K562 (cell line): ENCODE measurements around the gene TXLNG. TPM values are rescaled to one million over a fixed set of nuclear protein-coding genes. Genes with fewer than 3 reads are reported as not detected.
A peak's percentile ranks its signal among the peaks of the same experiment; 100 is the strongest.

ENCODE experiments used
- ATF2 ChIP-seq: sonication (generic); formaldehyde crosslinking; IDR thresholded peaks from 2 replicates; pipeline ENCODE4 v1.8.1; 2022; ENCODE audit warnings: missing genetic modification reagents
- FOXP4 ChIP-seq: sonication (generic); formaldehyde crosslinking; IDR thresholded peaks from 2 replicates; pipeline ENCODE4 v1.8.0; 2022; ENCODE audit warnings: mild to moderate bottlenecking, missing genetic modification reagents, borderline replicate concordance
- HES1 ChIP-seq: fragments of 450-650 bp; IDR thresholded peaks from 2 replicates; pipeline ENCODE4 v1.6.1; 2016; ENCODE audit warnings: low read depth, mild to moderate bottlenecking, moderate library complexity
- KLF10 ChIP-seq: fragments of 250-450 bp; sonication (Bioruptor Pico); IDR thresholded peaks from 2 replicates; pipeline ENCODE4 v1.6.1; 2021; ENCODE audit warnings: matching md5 sums
- MBD1 ChIP-seq: fragments of 250-450 bp; sonication (Bioruptor Pico); IDR thresholded peaks from 2 replicates; pipeline ENCODE4 v1.8.0; 2022; ENCODE audit warnings: inconsistent platforms
- MCM3 ChIP-seq: fragments of 450-650 bp; IDR thresholded peaks from 2 replicates; pipeline ENCODE4 v1.6.1; 2016
- MLX ChIP-seq, 2 experiments: fragments of 450-650 bp in 1 of 2; sonication (generic) in 1 of 2; formaldehyde crosslinking; conservative IDR thresholded peaks; 2 replicates each; pipeline versions ENCODE4 v1.4.0 to v1.8.1; 2020 to 2022; ENCODE audit warnings: mild to moderate bottlenecking in 1 of 2, missing genetic modification reagents in 1 of 2
- NFE2L1 ChIP-seq: fragments of 450-650 bp; IDR thresholded peaks from 2 replicates; pipeline ENCODE4 v1.6.1; 2016; ENCODE audit warnings: missing genetic modification characterization, low read depth, mild to moderate bottlenecking, missing compliant biosample characterization, moderate library complexity, borderline replicate concordance
- NFIX ChIP-seq: fragments of 250-450 bp; sonication (Bioruptor Pico); IDR thresholded peaks from 2 replicates; pipeline ENCODE4 v1.4.0; 2020; ENCODE audit warnings: low read depth, mild to moderate bottlenecking, moderate library complexity
- PCBP1 ChIP-seq: fragments of 200-400 bp; formaldehyde crosslinking; IDR thresholded peaks from 2 replicates; pipeline ENCODE4 v1.6.1; 2018; ENCODE audit warnings: mild to moderate bottlenecking, low read depth, low read length; ENCODE audit not compliant: poor library complexity, severe bottlenecking
- PHTF2 ChIP-seq: fragments of 250-450 bp; sonication (Bioruptor Pico); IDR thresholded peaks from 2 replicates; pipeline ENCODE4 v1.5.0; 2021; ENCODE audit warnings: mild to moderate bottlenecking
- PURB ChIP-seq: sonication (generic); formaldehyde crosslinking; IDR thresholded peaks from 2 replicates; pipeline ENCODE4 v1.9.0; 2021; ENCODE audit warnings: low read depth, mild to moderate bottlenecking, missing genetic modification reagents
- SMARCA5 ChIP-seq: fragments of 450-650 bp; IDR thresholded peaks from 2 replicates; pipeline ENCODE4 v1.6.1; 2016
- SP1 ChIP-seq: sonication (generic); formaldehyde crosslinking; IDR thresholded peaks from 2 replicates; pipeline ENCODE4 v1.8.1; 2022; ENCODE audit warnings: mild to moderate bottlenecking, missing genetic modification reagents
- TEAD2 ChIP-seq: fragments of 450-650 bp; IDR thresholded peaks from 2 replicates; pipeline ENCODE4 v1.6.1; 2016; ENCODE audit warnings: missing genetic modification characterization, control low read depth, missing compliant biosample characterization
- ZBTB26 ChIP-seq: fragments of 450-650 bp; formaldehyde crosslinking; IDR thresholded peaks from 2 replicates; pipeline ENCODE4 v1.4.0; 2022; ENCODE audit warnings: missing genetic modification characterization
- ZNF398 ChIP-seq: fragments of 250-450 bp; sonication (Bioruptor Pico); IDR thresholded peaks from 2 replicates; pipeline ENCODE4 v1.8.0; 2021; ENCODE audit warnings: moderate library complexity, mild to moderate bottlenecking, inconsistent platforms
- polyA plus RNA-seq, 8 experiments: library from polyadenylated mRNA; depleted of rRNA in 4 of 8; stranded (reverse) in 5 of 8; unstranded in 3 of 8; fragments of >200 nt; fragmentation: Nextera tagmentation in 2 of 8; fragmentation: Illumina TruSeq in 1 of 8; extraction: Ambion mirVana in 2 of 8; extraction: Trizol in 1 of 8; gene quantifications; 2 replicates each; pipeline versions ENCODE4 v1.2.1 to v1.2.3, GENCODE V29; 2011 to 2014; ENCODE audit warnings: inconsistent platforms in 1 of 8, missing spikeins in 1 of 8
- total RNA-seq, 7 experiments: library from RNA; depleted of rRNA in 6 of 7; stranded (reverse); fragments of >200 nt in 6 of 7; fragmentation: Illumina TruSeq in 2 of 7; extraction: Trizol in 2 of 7; gene quantifications; 2 replicates each; pipeline versions ENCODE4 v1.2.1 to v1.2.3, GENCODE V29; 2011 to 2021; ENCODE audit warnings: low replicate concordance in 1 of 7

Gene TXLNG
- total and polyA plus RNA-seq, 9 of the 15 experiments (the other 6 are each of a cell fraction or from before 2014, with no cell fraction given) = 13.1 to 47.0 (median 31.6) TPM

- no peak for TF ChIP-seq ZNF398 (CRISPR knock-in tag)
- no peak for TF ChIP-seq SP1 (CRISPR knock-in tag)
- TF ChIP-seq MBD1 (CRISPR knock-in tag) = no peak
- TF ChIP-seq KLF10 (CRISPR knock-in tag) = peak; percentile 83
- TF ChIP-seq PHTF2 (CRISPR knock-in tag) = no peak
- TF ChIP-seq PURB (CRISPR knock-in tag) = no peak
- peak; percentile 98 for TF ChIP-seq ZBTB26 (CRISPR knock-in tag)
- TF ChIP-seq MCM3 = no peak
- no peak for TF ChIP-seq MLX (CRISPR knock-in tag; conservative IDR thresholded peaks at IDR 0.05)
- no peak for TF ChIP-seq HES1
- no peak for TF ChIP-seq ATF2 (CRISPR knock-in tag)
- no peak for TF ChIP-seq TEAD2 (tag)
- no peak for TF ChIP-seq FOXP4 (CRISPR knock-in tag)
- no peak for TF ChIP-seq SMARCA5
- TF ChIP-seq PCBP1 = no peak
- peak; percentile 87 for TF ChIP-seq NFE2L1 (tag)
- TF ChIP-seq NFIX (CRISPR knock-in tag) = no peak
Observed at GRCh38 chrX:16771483-16772398, 14.5 kb upstream of the TXLNG start (continued).
